Measurements from ENCODE around the gene EPS8.

The EPS8 gene

GRCh38 chr12:15600223-15600935 lies 188.8 kb downstream of the EPS8 start:
- no peak overlapping the region for H3K4ac ChIP-seq (ENCODE audit: low read length)
- H3K9me3 ChIP-seq (replicated peaks in 1 of 2; ENCODE audit: control insufficient read depth in 2 of 2, insufficient read depth in 1 of 2, low read depth in 1 of 2, low read length in 2 of 2) = no peaks in the 10 kb centered on the region
- peaks cover 0 to 5% of the 10 kb centered on the region in 2 donors for H3K4me1 ChIP-seq (ENCODE audit: control insufficient read depth in 2 of 2, insufficient read depth in 1 of 2, low read depth in 1 of 2, low read length in 2 of 2)
- H3K14ac ChIP-seq (ENCODE audit: low read length) = no peak overlapping the region
- WGBS, 2 donors (ENCODE audit: extremely low coverage in 2 of 2, insufficient read length in 2 of 2, insufficient replicate concordance in 1 of 2) = no CpG with 5 or more reads among the region's 7 CpGs
- no peaks in the 10 kb centered on the region for H3K79me1 ChIP-seq (ENCODE audit: low read depth, low read length)
- no peaks in the 10 kb centered on the region for H3K27me3 ChIP-seq (ENCODE audit: control insufficient read depth in 3 of 3, insufficient read depth in 3 of 3, low read depth in 1 of 3, low read length in 3 of 3)
- H2AFZ ChIP-seq (ENCODE audit: low read length) = no peak overlapping the region
- H4K8ac ChIP-seq (ENCODE audit: low read depth, low read length) = no peak overlapping the region
- no peaks in the 10 kb centered on the region for H3K36me3 ChIP-seq (replicated peaks in 1 of 2; ENCODE audit: control insufficient read depth in 2 of 2, insufficient read depth in 2 of 2, low read length in 2 of 2)
- DNase-seq (ENCODE audit: low spot score) = no peak
- H2BK5ac ChIP-seq (ENCODE audit: low read length) = no peak overlapping the region
- no peak overlapping the region for H2BK12ac ChIP-seq (ENCODE audit: low read length)
- no peak overlapping the region for H3K4me2 ChIP-seq (ENCODE audit: insufficient read depth, low read length, poor library complexity, severe bottlenecking)
- no peak overlapping the region for H2BK120ac ChIP-seq (ENCODE audit: low read depth, low read length)
- no peak overlapping the region for H3K27ac ChIP-seq (replicated peaks; ENCODE audit: low read length)
- no peak overlapping the region for H3K18ac ChIP-seq (ENCODE audit: low read length)
- no peak overlapping the region for H3K9ac ChIP-seq (ENCODE audit: low read depth, low read length, poor library complexity)
- H4K91ac ChIP-seq (ENCODE audit: low read depth, low read length, poor library complexity) = no peak overlapping the region
- no peak overlapping the region for H3K23ac ChIP-seq (ENCODE audit: low read depth, low read length, poor library complexity)
- H3K4me3 ChIP-seq (ENCODE audit: low read length in 2 of 2) = no peak overlapping the region
- no peak overlapping the region for H2AK5ac ChIP-seq (ENCODE audit: low read depth, low read length)
- H2BK15ac ChIP-seq (ENCODE audit: low read length) = no peak overlapping the region

DNA sequence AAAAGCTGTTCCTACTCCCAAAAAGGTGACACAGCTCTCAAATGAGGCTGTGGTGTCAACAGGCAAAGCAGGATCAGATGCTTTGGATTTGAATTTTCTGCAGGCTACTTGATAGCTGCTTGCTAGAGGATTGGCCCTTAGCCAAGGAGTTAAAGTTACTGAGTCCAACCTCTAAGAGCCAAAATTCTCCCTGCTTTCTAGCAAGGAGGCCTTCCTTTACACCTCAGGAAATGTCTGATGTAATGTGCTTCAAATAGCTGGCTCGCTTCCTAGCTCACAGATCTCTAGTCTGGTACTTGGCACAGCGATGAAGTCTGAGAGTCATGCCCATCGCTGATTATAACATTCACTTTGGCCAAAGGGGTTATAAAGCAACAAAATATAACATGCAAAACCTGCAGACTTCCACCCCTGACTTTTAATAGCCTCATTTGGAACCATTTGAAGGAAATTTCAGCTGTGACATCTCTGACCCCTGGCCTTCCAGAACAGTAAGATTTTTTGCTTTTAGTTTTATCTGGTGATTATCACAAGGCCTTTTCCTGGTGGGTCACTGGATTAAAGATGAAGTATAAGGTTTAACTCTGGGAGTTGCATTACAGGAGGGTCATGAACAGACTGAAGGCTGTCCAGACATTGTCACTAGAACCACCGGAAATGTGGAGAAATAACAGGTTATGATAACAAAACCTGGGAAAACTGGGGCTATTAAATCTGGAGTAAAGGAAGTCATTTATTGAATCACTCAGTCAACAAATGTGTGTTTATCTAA lies 189.7 kb downstream of the EPS8 start:
- H2AFZ ChIP-seq (ENCODE audit: low read length) = peak overlapping the region; percentile 31
- no peak overlapping the region for H2BK120ac ChIP-seq (ENCODE audit: low read depth, low read length)
- no peak overlapping the region for H4K8ac ChIP-seq (ENCODE audit: low read depth, low read length)
- H3K4ac ChIP-seq (ENCODE audit: low read length) = no peak overlapping the region
- H3K36me3 ChIP-seq (replicated peaks in 1 of 2; ENCODE audit: control insufficient read depth in 2 of 2, insufficient read depth in 2 of 2, low read length in 2 of 2) = no peaks in the 10 kb centered on the region
- H2BK15ac ChIP-seq (ENCODE audit: low read length) = no peak overlapping the region
- H3K4me3 ChIP-seq (ENCODE audit: low read length in 2 of 2) = no peak overlapping the region
- H3K27me3 ChIP-seq (ENCODE audit: control insufficient read depth in 3 of 3, insufficient read depth in 3 of 3, low read depth in 1 of 3, low read length in 3 of 3) = no peaks in the 10 kb centered on the region
- no peak for DNase-seq (ENCODE audit: low spot score)
- no CpG with 5 or more reads among the region's 4 CpGs for WGBS, 2 donors (ENCODE audit: extremely low coverage in 2 of 2, insufficient read length in 2 of 2, insufficient replicate concordance in 1 of 2)
- H2BK12ac ChIP-seq (ENCODE audit: low read length) = no peak overlapping the region
- H3K27ac ChIP-seq (replicated peaks; ENCODE audit: low read length) = no peak overlapping the region
- H3K4me2 ChIP-seq (ENCODE audit: insufficient read depth, low read length, poor library complexity, severe bottlenecking) = no peak overlapping the region
- H3K14ac ChIP-seq (ENCODE audit: low read length) = no peak overlapping the region
- no peak overlapping the region for H3K18ac ChIP-seq (ENCODE audit: low read length)
- H3K9ac ChIP-seq (ENCODE audit: low read depth, low read length, poor library complexity) = no peak overlapping the region
- peaks cover 0 to 5% of the 10 kb centered on the region in 2 donors for H3K4me1 ChIP-seq (ENCODE audit: control insufficient read depth in 2 of 2, insufficient read depth in 1 of 2, low read depth in 1 of 2, low read length in 2 of 2)
- no peaks in the 10 kb centered on the region for H3K9me3 ChIP-seq (replicated peaks in 1 of 2; ENCODE audit: control insufficient read depth in 2 of 2, insufficient read depth in 1 of 2, low read depth in 1 of 2, low read length in 2 of 2)
- H2BK5ac ChIP-seq (ENCODE audit: low read length) = no peak overlapping the region
- no peak overlapping the region for H4K91ac ChIP-seq (ENCODE audit: low read depth, low read length, poor library complexity)
- no peaks in the 10 kb centered on the region for H3K79me1 ChIP-seq (ENCODE audit: low read depth, low read length)
- H3K23ac ChIP-seq (ENCODE audit: low read depth, low read length, poor library complexity) = no peak overlapping the region
- H2AK5ac ChIP-seq (ENCODE audit: low read depth, low read length) = no peak overlapping the region

DNA sequence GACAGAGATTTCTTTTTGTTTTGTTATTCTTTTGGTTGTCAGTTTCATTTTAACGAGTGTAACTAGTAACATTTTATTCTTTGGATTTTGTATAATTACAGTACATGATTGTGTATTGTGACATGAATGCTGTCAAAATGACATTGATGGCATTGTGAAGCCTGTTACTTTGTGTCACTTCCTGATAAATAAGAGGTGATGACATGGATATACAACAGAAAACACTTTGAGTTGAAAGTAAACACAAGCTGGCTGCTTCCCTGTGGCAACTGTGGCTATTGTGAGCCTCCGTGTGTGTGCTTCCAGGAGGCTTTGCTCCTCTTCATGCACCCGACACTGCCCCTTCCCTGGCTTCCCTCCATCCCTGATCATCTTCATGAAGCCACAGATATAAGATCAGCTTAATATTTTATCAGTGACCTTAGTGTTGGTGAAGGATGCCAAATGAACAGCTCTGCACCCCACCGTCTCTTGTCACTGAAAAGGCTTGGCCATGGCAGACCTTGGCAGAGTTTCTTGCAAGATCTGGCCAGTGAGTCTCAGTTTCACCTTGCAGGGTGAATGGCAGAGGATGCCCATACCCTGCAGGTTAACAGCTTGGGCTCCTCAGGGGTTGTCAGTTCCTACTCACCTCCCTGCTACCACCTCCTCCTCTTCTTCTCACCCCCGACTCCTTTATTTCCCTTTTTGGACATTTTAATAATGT lies 191.9 kb downstream of the EPS8 start:
- Histone ChIP-seq H3K9me3 (replicated peaks in 1 of 2; ENCODE audit: control insufficient read depth in 2 of 2, insufficient read depth in 1 of 2, low read depth in 1 of 2, low read length in 2 of 2) (no peaks in the 10 kb centered on the region), H4K91ac (ENCODE audit: low read depth, low read length, poor library complexity) (no peak overlapping the region), H3K14ac (ENCODE audit: low read length) (no peak overlapping the region), H3K27me3 (ENCODE audit: control insufficient read depth in 3 of 3, insufficient read depth in 3 of 3, low read depth in 1 of 3, low read length in 3 of 3) (no peaks in the 10 kb centered on the region), H3K23ac (ENCODE audit: low read depth, low read length, poor library complexity) (no peak overlapping the region), H2AK5ac (ENCODE audit: low read depth, low read length) (no peak overlapping the region), H4K8ac (ENCODE audit: low read depth, low read length) (no peak overlapping the region), H2BK15ac (ENCODE audit: low read length) (no peak overlapping the region), H2BK12ac (ENCODE audit: low read length) (no peak overlapping the region), H2BK120ac (ENCODE audit: low read depth, low read length) (no peak overlapping the region), H3K4me2 (ENCODE audit: insufficient read depth, low read length, poor library complexity, severe bottlenecking) (no peak overlapping the region), H3K9ac (ENCODE audit: low read depth, low read length, poor library complexity) (no peak overlapping the region), H3K4me3 (ENCODE audit: low read length in 2 of 2) (no peak overlapping the region), H3K79me1 (ENCODE audit: low read depth, low read length) (no peaks in the 10 kb centered on the region), H3K4ac (ENCODE audit: low read length) (no peak overlapping the region), H3K18ac (ENCODE audit: low read length) (no peak overlapping the region), H3K27ac (replicated peaks; ENCODE audit: low read length) (no peak overlapping the region), H2BK5ac (ENCODE audit: low read length) (no peak overlapping the region), H2AFZ (ENCODE audit: low read length) (no peak overlapping the region), H3K4me1 (ENCODE audit: control insufficient read depth in 2 of 2, insufficient read depth in 1 of 2, low read depth in 1 of 2, low read length in 2 of 2) (no peaks in the 10 kb centered on the region), H3K36me3 (replicated peaks in 1 of 2; ENCODE audit: control insufficient read depth in 2 of 2, insufficient read depth in 2 of 2, low read length in 2 of 2) (no peaks in the 10 kb centered on the region)
- DNase-seq (ENCODE audit: low spot score) = no peak
- no CpG with 5 or more reads among the region's 5 CpGs for WGBS, 2 donors (ENCODE audit: extremely low coverage in 2 of 2, insufficient read length in 2 of 2, insufficient replicate concordance in 1 of 2)

DNA sequence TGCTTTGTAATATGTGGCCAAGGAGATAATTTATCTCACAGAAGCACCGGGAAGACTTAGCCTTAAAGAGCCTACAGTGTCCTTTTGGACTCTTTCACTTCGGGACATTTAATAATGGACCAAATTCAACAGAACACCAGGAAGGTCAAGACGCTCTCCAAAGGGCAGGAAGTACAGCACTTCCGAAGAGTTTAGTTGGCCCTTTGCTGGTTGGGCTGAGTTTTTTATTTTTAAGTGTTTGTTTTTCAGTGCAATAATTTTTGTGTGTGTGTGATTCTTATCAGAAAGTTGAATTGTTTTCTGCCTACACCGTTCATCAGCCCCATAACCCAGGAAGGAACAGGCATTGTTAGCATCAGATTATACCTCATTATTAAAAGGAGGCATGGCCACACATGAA lies 193.0 kb downstream of the EPS8 start:
- Histone ChIP-seq H3K9ac (ENCODE audit: low read depth, low read length, poor library complexity) (no peak overlapping the region), H3K4me2 (ENCODE audit: insufficient read depth, low read length, poor library complexity, severe bottlenecking) (no peak overlapping the region), H2BK12ac (ENCODE audit: low read length) (no peak overlapping the region), H4K8ac (ENCODE audit: low read depth, low read length) (no peak overlapping the region), H3K18ac (ENCODE audit: low read length) (no peak overlapping the region), H3K9me3 (replicated peaks in 1 of 2; ENCODE audit: control insufficient read depth in 2 of 2, insufficient read depth in 1 of 2, low read depth in 1 of 2, low read length in 2 of 2) (no peaks in the 10 kb centered on the region), H4K91ac (ENCODE audit: low read depth, low read length, poor library complexity) (no peak overlapping the region), H3K4me1 (ENCODE audit: control insufficient read depth in 2 of 2, insufficient read depth in 1 of 2, low read depth in 1 of 2, low read length in 2 of 2) (no peaks in the 10 kb centered on the region), H3K4me3 (ENCODE audit: low read length in 2 of 2) (no peak overlapping the region), H2BK120ac (ENCODE audit: low read depth, low read length) (no peak overlapping the region), H3K27ac (replicated peaks; ENCODE audit: low read length) (no peak overlapping the region), H3K14ac (ENCODE audit: low read length) (no peak overlapping the region), H3K4ac (ENCODE audit: low read length) (no peak overlapping the region), H2AK5ac (ENCODE audit: low read depth, low read length) (no peak overlapping the region), H2BK15ac (ENCODE audit: low read length) (no peak overlapping the region), H3K27me3 (ENCODE audit: control insufficient read depth in 3 of 3, insufficient read depth in 3 of 3, low read depth in 1 of 3, low read length in 3 of 3) (no peaks in the 10 kb centered on the region), H2AFZ (ENCODE audit: low read length) (peak overlapping the region; percentile 49), H3K23ac (ENCODE audit: low read depth, low read length, poor library complexity) (no peak overlapping the region), H3K79me1 (ENCODE audit: low read depth, low read length) (no peaks in the 10 kb centered on the region), H2BK5ac (ENCODE audit: low read length) (no peak overlapping the region), H3K36me3 (replicated peaks in 1 of 2; ENCODE audit: control insufficient read depth in 2 of 2, insufficient read depth in 2 of 2, low read length in 2 of 2) (no peaks in the 10 kb centered on the region)
- no peak for DNase-seq (ENCODE audit: low spot score)
- WGBS, 2 donors (ENCODE audit: extremely low coverage in 2 of 2, insufficient read length in 2 of 2, insufficient replicate concordance in 1 of 2) = no CpG with 5 or more reads among the region's 5 CpGs

Measured in neuronal stem cell (in vitro differentiated cells).